GM21515 (cell line): ENCODE measurements around the gene SCAI.
"Not testable (repeated sequence)": the region's sequence is repeated elsewhere in the genome, so short reads cannot be mapped to it uniquely, and the experiment has no call there.

ENCODE experiments used
- ATAC-seq: cut with Tn5 transposase; IDR thresholded peaks from one replicate; pipeline ENCODE4 v1.9.1; 2021; ENCODE audit not compliant: unreplicated experiment

SCAI gene

GRCh38 chr9:125150349-125151245 lies 7.3 kb upstream of the SCAI start:
- no peak for ATAC-seq

GRCh38 chr9:125147401-125147951 lies 4.1 kb upstream of the SCAI start:
- no peak for ATAC-seq

GRCh38 chr9:125146247-125146646 lies 2.9 kb upstream of the SCAI start:
- ATAC-seq, result no peak

GRCh38 chr9:125145425-125145824 lies 2.1 kb upstream of the SCAI start:
- ATAC-seq, result no peak

GRCh38 chr9:125142560-125143376 lies 560 bp downstream of the SCAI start:
- ATAC-seq, result peak; percentile 2

- no peak for ATAC-seq
These were observed 1.6 kb downstream of the SCAI start for GRCh38 chr9:125141751-125142150.

GRCh38 chr9:125141251-125141650 lies 2.1 kb downstream of the SCAI start:
- ATAC-seq, result no peak

- no peak for ATAC-seq
These were observed 2.8 kb downstream of the SCAI start for GRCh38 chr9:125140576-125140975.

- no peak for ATAC-seq
These were observed 6.1 kb downstream of the SCAI start for GRCh38 chr9:125137200-125137599.

GRCh38 chr9:125134976-125135375 lies 8.4 kb downstream of the SCAI start:
- ATAC-seq, result no peak

- no peak for ATAC-seq
These were observed 9.7 kb downstream of the SCAI start for GRCh38 chr9:125133403-125134329.

- no peak for ATAC-seq
These were observed 11.6 kb downstream of the SCAI start for GRCh38 chr9:125131778-125132177.

- peak; percentile 85 for ATAC-seq
These were observed 17.1 kb downstream of the SCAI start for GRCh38 chr9:125126019-125126746.

- ATAC-seq, result no peak
These were observed 17.8 kb downstream of the SCAI start for GRCh38 chr9:125125523-125125922.

GRCh38 chr9:125121146-125121545 lies 22.2 kb downstream of the SCAI start:
- ATAC-seq, result no peak

- ATAC-seq, result no peak
These were observed 23.6 kb downstream of the SCAI start for GRCh38 chr9:125119643-125120286.

GRCh38 chr9:125118696-125119095 lies 24.6 kb downstream of the SCAI start:
- not testable (repeated sequence) for ATAC-seq

- not testable (repeated sequence) for ATAC-seq
These were observed 28.8 kb downstream of the SCAI start for GRCh38 chr9:125114503-125114902.

- ATAC-seq, result no peak
These were observed 32.9 kb downstream of the SCAI start for GRCh38 chr9:125110464-125110863.
